ENCODE results near the gene ARL8B.
"Not testable (repeated sequence)": the region's sequence is repeated elsewhere in the genome, so short reads cannot be mapped to it uniquely, and the experiment has no call there.

The ARL8B gene

GRCh38 chr3:5110337-5110736 is 11.8 kb upstream of the ARL8B start:
- DNase-seq (ENCODE audit: low read depth in 1 of 2, low spot score in 1 of 2), result no peak

GRCh38 chr3:5112043-5112442 is 10.0 kb upstream of the ARL8B start:
- DNase-seq (ENCODE audit: low read depth in 1 of 2, low spot score in 1 of 2), result no peak

GRCh38 chr3:5113726-5114125 is 8.4 kb upstream of the ARL8B start:
- not testable (repeated sequence) for DNase-seq (ENCODE audit: low read depth in 1 of 2, low spot score in 1 of 2)

- DNase-seq (ENCODE audit: low read depth in 1 of 2, low spot score in 1 of 2), result no peak
Measured at GRCh38 chr3:5115506-5116162, 6.5 kb upstream of the ARL8B start.

GRCh38 chr3:5116538-5116937 is 5.6 kb upstream of the ARL8B start:
- DNase-seq (ENCODE audit: low read depth in 1 of 2, low spot score in 1 of 2), result no peak

- no peak for DNase-seq (ENCODE audit: low read depth in 1 of 2, low spot score in 1 of 2)
Measured at GRCh38 chr3:5120446-5120845, 1.6 kb upstream of the ARL8B start.

- no peak for DNase-seq (ENCODE audit: low read depth in 1 of 2, low spot score in 1 of 2)
Measured at GRCh38 chr3:5122741-5123706, 932 bp downstream of the ARL8B start.

- DNase-seq (ENCODE audit: low read depth in 1 of 2, low spot score in 1 of 2), result no peak
Measured at GRCh38 chr3:5123937-5124336, 1.8 kb downstream of the ARL8B start.

- DNase-seq (ENCODE audit: low read depth in 1 of 2, low spot score in 1 of 2), result no peak
Measured at GRCh38 chr3:5126586-5126985, 4.5 kb downstream of the ARL8B start.

GRCh38 chr3:5128849-5129248 is 6.8 kb downstream of the ARL8B start:
- DNase-seq (ENCODE audit: low read depth in 1 of 2, low spot score in 1 of 2), result no peak

GRCh38 chr3:5133239-5134018 is 11.3 kb downstream of the ARL8B start:
- no peak for DNase-seq (ENCODE audit: low read depth in 1 of 2, low spot score in 1 of 2)

GRCh38 chr3:5134019-5134391 is 11.9 kb downstream of the ARL8B start:
- DNase-seq (ENCODE audit: low read depth in 1 of 2, low spot score in 1 of 2), result no peak

- no peak for DNase-seq (ENCODE audit: low read depth in 1 of 2, low spot score in 1 of 2)
Measured at GRCh38 chr3:5134499-5134898, 12.4 kb downstream of the ARL8B start.

GRCh38 chr3:5136211-5136918 is 14.3 kb downstream of the ARL8B start:
- DNase-seq (ENCODE audit: low read depth in 1 of 2, low spot score in 1 of 2), result no peak

GRCh38 chr3:5136919-5137429 is 14.9 kb downstream of the ARL8B start:
- no peak for DNase-seq (ENCODE audit: low read depth in 1 of 2, low spot score in 1 of 2)

GRCh38 chr3:5138214-5138981 is 16.3 kb downstream of the ARL8B start:
- no peak for DNase-seq (ENCODE audit: low read depth in 1 of 2, low spot score in 1 of 2)

GRCh38 chr3:5140230-5140621 is 18.1 kb downstream of the ARL8B start:
- DNase-seq (ENCODE audit: low read depth in 1 of 2, low spot score in 1 of 2), result no peak

- DNase-seq (ENCODE audit: low read depth in 1 of 2, low spot score in 1 of 2), result no peak
Measured at GRCh38 chr3:5140839-5141238, 18.7 kb downstream of the ARL8B start.

GRCh38 chr3:5141760-5142159 is 19.7 kb downstream of the ARL8B start:
- no peak for DNase-seq (ENCODE audit: low read depth in 1 of 2, low spot score in 1 of 2)

GRCh38 chr3:5143464-5143863 is 21.4 kb downstream of the ARL8B start:
- DNase-seq (ENCODE audit: low read depth in 1 of 2, low spot score in 1 of 2), result no peak
